Measurements from ENCODE around the gene EZH1. TPM values are rescaled to one million over a fixed set of nuclear protein-coding genes. Genes with fewer than 3 reads are reported as not detected.

The EZH1 gene
- total RNA-seq, 1 donor from 2014 or later, result 13.0 TPM

DNA sequence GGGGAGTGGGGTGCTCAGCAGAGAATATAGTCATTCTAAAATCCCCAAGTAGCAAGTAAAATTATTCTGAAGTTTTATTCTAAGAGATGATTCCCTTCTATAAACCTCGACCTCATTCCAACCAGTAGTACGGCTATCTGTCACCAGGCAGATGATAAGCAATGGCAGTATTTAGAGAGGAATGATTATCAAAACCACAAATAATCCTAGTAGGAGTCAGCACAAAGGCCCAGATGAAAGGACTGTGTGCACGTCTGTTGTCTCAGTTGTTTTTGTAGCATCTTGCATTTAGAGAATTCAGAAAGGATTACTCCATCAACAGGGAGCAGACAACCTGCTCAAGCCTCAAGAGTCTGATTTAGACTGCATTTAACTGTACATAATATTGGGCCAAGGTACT lies 21.2 kb downstream of the EZH1 start:
- Histone ChIP-seq H3K9ac (ENCODE audit: low read depth in 1 of 3, low read length in 3 of 3) (no peak overlapping the region), H3K9me3 (ENCODE audit: control insufficient read depth in 3 of 3, low read length in 3 of 3) (no peaks in the 10 kb centered on the region), H3K4me1 (ENCODE audit: control insufficient read depth in 3 of 3, insufficient read depth in 3 of 3, low read length in 3 of 3) (no peaks in the 10 kb centered on the region), H3K36me3 (ENCODE audit: control insufficient read depth in 3 of 3, insufficient read depth in 3 of 3, low read length in 3 of 3) (peaks cover 41 to 67% (median 50%) of the 10 kb centered on the region in 3 donors), H3K27me3 (ENCODE audit: control insufficient read depth in 3 of 3, insufficient read depth in 3 of 3, low read length in 3 of 3) (no peaks in the 10 kb centered on the region), H3K27ac (ENCODE audit: low read depth, low read length) (no peak overlapping the region), H3K4me3 (ENCODE audit: low read length in 3 of 3) (no peak overlapping the region)

GRCh38 chr17:42720996-42721583 lies 23.8 kb downstream of the EZH1 start:
- H3K27ac ChIP-seq (ENCODE audit: low read depth, low read length), result no peak overlapping the region
- H3K9me3 ChIP-seq (ENCODE audit: control insufficient read depth in 3 of 3, low read length in 3 of 3), result no peaks in the 10 kb centered on the region
- H3K9ac ChIP-seq (ENCODE audit: low read depth in 1 of 3, low read length in 3 of 3), result no peak overlapping the region
- H3K36me3 ChIP-seq (ENCODE audit: control insufficient read depth in 3 of 3, insufficient read depth in 3 of 3, low read length in 3 of 3), result peaks cover 50 to 82% (median 65%) of the 10 kb centered on the region in 3 donors
- no peaks in the 10 kb centered on the region for H3K27me3 ChIP-seq (ENCODE audit: control insufficient read depth in 3 of 3, insufficient read depth in 3 of 3, low read length in 3 of 3)
- no peaks in the 10 kb centered on the region for H3K4me1 ChIP-seq (ENCODE audit: control insufficient read depth in 3 of 3, insufficient read depth in 3 of 3, low read length in 3 of 3)
- no peak overlapping the region for H3K4me3 ChIP-seq (ENCODE audit: low read length in 3 of 3)

GRCh38 chr17:42709561-42709960 lies 35.3 kb downstream of the EZH1 start:
- H3K27me3 ChIP-seq (ENCODE audit: control insufficient read depth in 3 of 3, insufficient read depth in 3 of 3, low read length in 3 of 3), result no peaks in the 10 kb centered on the region
- no peak overlapping the region for H3K27ac ChIP-seq (ENCODE audit: low read depth, low read length)
- no peak overlapping the region for H3K4me3 ChIP-seq (ENCODE audit: low read length in 3 of 3)
- no peaks in the 10 kb centered on the region for H3K9me3 ChIP-seq (ENCODE audit: control insufficient read depth in 3 of 3, low read length in 3 of 3)
- no peaks in the 10 kb centered on the region for H3K4me1 ChIP-seq (ENCODE audit: control insufficient read depth in 3 of 3, insufficient read depth in 3 of 3, low read length in 3 of 3)
- H3K36me3 ChIP-seq (ENCODE audit: control insufficient read depth in 3 of 3, insufficient read depth in 3 of 3, low read length in 3 of 3), result peaks cover 66 to 86% (median 82%) of the 10 kb centered on the region in 3 donors
- H3K9ac ChIP-seq (ENCODE audit: low read depth in 1 of 3, low read length in 3 of 3), result no peak overlapping the region

DNA sequence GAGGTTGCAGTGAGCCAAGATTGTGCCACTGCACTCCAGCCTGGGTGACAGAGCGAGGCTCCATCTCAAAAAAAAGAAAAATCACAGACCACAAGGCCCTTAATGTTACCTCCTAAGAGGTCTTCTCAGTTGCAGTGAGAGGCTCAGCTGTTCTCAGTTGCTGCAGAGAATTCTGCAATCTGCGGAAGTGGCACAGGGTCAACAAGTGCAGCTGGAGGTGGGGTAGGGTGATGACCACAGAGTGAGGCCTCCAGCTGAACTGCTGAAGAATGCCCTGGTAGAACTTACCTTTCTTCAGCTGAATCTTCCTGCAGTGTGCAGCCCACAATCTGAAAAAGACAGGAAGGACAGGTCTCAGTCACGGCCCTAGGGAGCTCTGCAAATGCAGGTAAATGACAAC lies 36.3 kb downstream of the EZH1 start:
- Histone ChIP-seq H3K4me3 (ENCODE audit: low read length in 3 of 3) (no peak overlapping the region), H3K9ac (ENCODE audit: low read depth in 1 of 3, low read length in 3 of 3) (no peak overlapping the region), H3K4me1 (ENCODE audit: control insufficient read depth in 3 of 3, insufficient read depth in 3 of 3, low read length in 3 of 3) (no peaks in the 10 kb centered on the region), H3K27me3 (ENCODE audit: control insufficient read depth in 3 of 3, insufficient read depth in 3 of 3, low read length in 3 of 3) (no peaks in the 10 kb centered on the region), H3K9me3 (ENCODE audit: control insufficient read depth in 3 of 3, low read length in 3 of 3) (no peaks in the 10 kb centered on the region), H3K27ac (ENCODE audit: low read depth, low read length) (no peak overlapping the region), H3K36me3 (ENCODE audit: control insufficient read depth in 3 of 3, insufficient read depth in 3 of 3, low read length in 3 of 3) (peaks cover 72 to 87% (median 83%) of the 10 kb centered on the region in 3 donors)

DNA sequence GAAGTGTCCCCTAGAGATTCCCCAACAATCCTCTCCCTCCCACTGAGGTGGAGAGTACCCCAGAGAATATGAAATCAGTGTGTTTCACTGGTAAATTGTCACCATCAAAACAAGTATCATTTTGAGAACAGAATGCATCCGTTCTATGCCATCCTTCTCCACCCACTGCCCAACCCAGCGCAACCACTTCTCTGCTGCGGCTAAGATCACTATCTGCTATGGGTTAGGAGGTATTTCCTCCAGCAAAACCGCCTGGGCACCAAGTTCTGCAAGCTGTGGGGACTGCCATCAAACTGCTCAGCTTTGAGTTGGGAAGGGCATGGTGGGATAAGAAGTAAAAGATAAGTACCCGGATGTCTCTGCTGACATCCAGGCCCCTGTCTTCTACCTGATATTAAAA lies 38.1 kb downstream of the EZH1 start:
- no peaks in the 10 kb centered on the region for H3K4me1 ChIP-seq (ENCODE audit: control insufficient read depth in 3 of 3, insufficient read depth in 3 of 3, low read length in 3 of 3)
- H3K9ac ChIP-seq (ENCODE audit: low read depth in 1 of 3, low read length in 3 of 3), result no peak overlapping the region
- H3K36me3 ChIP-seq (ENCODE audit: control insufficient read depth in 3 of 3, insufficient read depth in 3 of 3, low read length in 3 of 3), result peaks cover 79 to 89% (median 86%) of the 10 kb centered on the region in 3 donors
- H3K9me3 ChIP-seq (ENCODE audit: control insufficient read depth in 3 of 3, low read length in 3 of 3), result no peaks in the 10 kb centered on the region
- no peak overlapping the region for H3K27ac ChIP-seq (ENCODE audit: low read depth, low read length)
- no peak overlapping the region for H3K4me3 ChIP-seq (ENCODE audit: low read length in 3 of 3)
- no peaks in the 10 kb centered on the region for H3K27me3 ChIP-seq (ENCODE audit: control insufficient read depth in 3 of 3, insufficient read depth in 3 of 3, low read length in 3 of 3)

GRCh38 chr17:42704837-42705494 lies 39.9 kb downstream of the EZH1 start:
- H3K4me1 ChIP-seq (ENCODE audit: control insufficient read depth in 3 of 3, insufficient read depth in 3 of 3, low read length in 3 of 3), result no peaks in the 10 kb centered on the region
- no peak overlapping the region for H3K4me3 ChIP-seq (ENCODE audit: low read length in 3 of 3)
- H3K27ac ChIP-seq (ENCODE audit: low read depth, low read length), result no peak overlapping the region
- no peak overlapping the region for H3K9ac ChIP-seq (ENCODE audit: low read depth in 1 of 3, low read length in 3 of 3)
- peaks cover 82 to 93% (median 88%) of the 10 kb centered on the region in 3 donors for H3K36me3 ChIP-seq (ENCODE audit: control insufficient read depth in 3 of 3, insufficient read depth in 3 of 3, low read length in 3 of 3)
- H3K9me3 ChIP-seq (ENCODE audit: control insufficient read depth in 3 of 3, low read length in 3 of 3), result no peaks in the 10 kb centered on the region
- H3K27me3 ChIP-seq (ENCODE audit: control insufficient read depth in 3 of 3, insufficient read depth in 3 of 3, low read length in 3 of 3), result no peaks in the 10 kb centered on the region

DNA sequence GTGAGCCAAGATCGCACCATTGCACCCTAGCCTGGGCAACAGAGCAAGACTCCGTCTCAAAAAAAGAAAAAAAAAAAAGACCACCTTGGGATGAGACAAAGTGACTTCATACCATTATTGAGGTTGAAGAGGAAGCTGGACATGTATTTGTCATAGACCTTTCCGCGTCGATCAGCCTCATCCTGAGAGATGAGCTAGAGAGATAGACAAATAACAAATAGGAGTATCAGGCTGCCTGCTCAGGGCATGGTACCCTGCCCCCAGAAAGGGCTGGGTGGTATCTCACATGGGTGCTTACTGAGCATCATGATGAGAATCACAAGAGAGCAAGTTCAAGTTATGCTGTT lies 40.4 kb downstream of the EZH1 start:
- Histone ChIP-seq H3K27ac (ENCODE audit: low read depth, low read length) (no peak overlapping the region), H3K27me3 (ENCODE audit: control insufficient read depth in 3 of 3, insufficient read depth in 3 of 3, low read length in 3 of 3) (no peaks in the 10 kb centered on the region), H3K9ac (ENCODE audit: low read depth in 1 of 3, low read length in 3 of 3) (no peak overlapping the region), H3K4me1 (ENCODE audit: control insufficient read depth in 3 of 3, insufficient read depth in 3 of 3, low read length in 3 of 3) (no peaks in the 10 kb centered on the region), H3K4me3 (ENCODE audit: low read length in 3 of 3) (no peak overlapping the region), H3K36me3 (ENCODE audit: control insufficient read depth in 3 of 3, insufficient read depth in 3 of 3, low read length in 3 of 3) (peaks cover 79 to 91% (median 84%) of the 10 kb centered on the region in 3 donors), H3K9me3 (ENCODE audit: control insufficient read depth in 3 of 3, low read length in 3 of 3) (no peaks in the 10 kb centered on the region)

- H3K9me3 ChIP-seq (ENCODE audit: control insufficient read depth in 3 of 3, low read length in 3 of 3), result no peaks in the 10 kb centered on the region
- H3K27me3 ChIP-seq (ENCODE audit: control insufficient read depth in 3 of 3, insufficient read depth in 3 of 3, low read length in 3 of 3), result no peaks in the 10 kb centered on the region
- peaks cover 0 to 5% (median 3%) of the 10 kb centered on the region in 3 donors for H3K4me1 ChIP-seq (ENCODE audit: control insufficient read depth in 3 of 3, insufficient read depth in 3 of 3, low read length in 3 of 3)
- peaks cover 71 to 79% (median 75%) of the 10 kb centered on the region in 3 donors for H3K36me3 ChIP-seq (ENCODE audit: control insufficient read depth in 3 of 3, insufficient read depth in 3 of 3, low read length in 3 of 3)
- H3K27ac ChIP-seq (ENCODE audit: low read depth, low read length), result no peak overlapping the region
- H3K4me3 ChIP-seq (ENCODE audit: low read length in 3 of 3), result no peak overlapping the region
- H3K9ac ChIP-seq (ENCODE audit: low read depth in 1 of 3, low read length in 3 of 3), result no peak overlapping the region
Measured at GRCh38 chr17:42702446-42702845, 42.4 kb downstream of the EZH1 start.

- H3K4me3 ChIP-seq (ENCODE audit: low read length in 3 of 3), result no peak overlapping the region
- no peak overlapping the region for H3K9ac ChIP-seq (ENCODE audit: low read depth in 1 of 3, low read length in 3 of 3)
- H3K27ac ChIP-seq (ENCODE audit: low read depth, low read length), result no peak overlapping the region
- H3K36me3 ChIP-seq (ENCODE audit: control insufficient read depth in 3 of 3, insufficient read depth in 3 of 3, low read length in 3 of 3), result peaks cover 64 to 71% (median 69%) of the 10 kb centered on the region in 3 donors
- no peaks in the 10 kb centered on the region for H3K27me3 ChIP-seq (ENCODE audit: control insufficient read depth in 3 of 3, insufficient read depth in 3 of 3, low read length in 3 of 3)
- H3K4me1 ChIP-seq (ENCODE audit: control insufficient read depth in 3 of 3, insufficient read depth in 3 of 3, low read length in 3 of 3), result peaks cover 0 to 5% (median 3%) of the 10 kb centered on the region in 3 donors
- no peaks in the 10 kb centered on the region for H3K9me3 ChIP-seq (ENCODE audit: control insufficient read depth in 3 of 3, low read length in 3 of 3)
Measured at GRCh38 chr17:42700586-42701289, 44.1 kb downstream of the EZH1 start.

DNA sequence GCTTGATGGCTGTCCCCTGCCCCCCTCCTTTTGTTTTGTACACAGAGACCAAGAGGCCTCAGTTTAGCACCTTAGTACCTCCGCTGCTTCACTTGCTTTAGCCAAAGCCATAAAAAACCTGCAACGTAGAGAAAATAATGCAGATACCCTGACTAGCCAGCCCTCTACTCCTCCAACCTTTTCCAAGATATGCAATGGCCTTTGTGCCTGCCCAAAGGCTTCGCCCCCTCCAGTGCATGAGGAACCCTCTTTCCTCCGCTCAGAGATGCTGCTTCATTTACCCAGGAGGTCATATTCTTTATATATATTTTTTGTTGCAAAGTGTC lies 45.5 kb downstream of the EZH1 start:
- Histone ChIP-seq H3K36me3 (ENCODE audit: control insufficient read depth in 3 of 3, insufficient read depth in 3 of 3, low read length in 3 of 3) (peaks cover 54 to 68% (median 68%) of the 10 kb centered on the region in 3 donors), H3K27ac (ENCODE audit: low read depth, low read length) (no peak overlapping the region), H3K4me3 (ENCODE audit: low read length in 3 of 3) (no peak overlapping the region), H3K9me3 (ENCODE audit: control insufficient read depth in 3 of 3, low read length in 3 of 3) (no peaks in the 10 kb centered on the region), H3K4me1 (ENCODE audit: control insufficient read depth in 3 of 3, insufficient read depth in 3 of 3, low read length in 3 of 3) (peaks cover 0 to 5% (median 3%) of the 10 kb centered on the region in 3 donors), H3K9ac (ENCODE audit: low read depth in 1 of 3, low read length in 3 of 3) (no peak overlapping the region), H3K27me3 (ENCODE audit: control insufficient read depth in 3 of 3, insufficient read depth in 3 of 3, low read length in 3 of 3) (no peaks in the 10 kb centered on the region)

Data from skeletal muscle tissue (tissue), 4 donors.